ENCODE data around the gene ST6GALNAC1. TPM values are rescaled to one million over a fixed set of nuclear protein-coding genes. Genes with fewer than 3 reads are reported as not detected.

The ST6GALNAC1 gene
- total RNA-seq, 1 donor from 2014 or later, result 6.6 TPM

DNA sequence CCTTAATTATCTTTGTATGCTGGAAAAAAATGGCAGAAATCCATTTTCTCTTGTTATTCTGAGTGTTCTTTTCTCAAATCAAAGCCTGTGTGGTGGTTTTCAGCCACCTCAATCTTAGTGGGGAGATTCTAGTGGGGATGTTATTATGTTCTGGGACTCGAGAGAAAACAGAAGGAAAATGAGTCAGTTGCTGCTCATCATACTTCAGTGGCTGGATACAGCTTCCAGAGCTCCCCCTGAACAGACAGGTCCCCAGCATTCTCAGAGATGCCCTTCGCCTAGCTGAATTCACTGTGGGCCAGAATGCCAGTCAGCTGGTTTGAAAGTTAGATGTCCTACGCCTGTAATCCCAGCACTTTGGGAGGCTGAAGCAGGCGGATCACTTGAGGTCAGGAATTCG, 8.5 kb downstream of the ST6GALNAC1 start:
- Mint-ChIP-seq H3K4me3 (ENCODE audit: low read depth) (no peak overlapping the region), H3K27ac (no peak overlapping the region), H3K36me3 (ENCODE audit: insufficient read depth) (no peaks in the 10 kb centered on the region), H3K27me3 (no peaks in the 10 kb centered on the region), H3K9me3 (ENCODE audit: low read depth) (no peaks in the 10 kb centered on the region), H3K4me1 (ENCODE audit: low read depth) (peaks cover 43% of the 10 kb centered on the region)
- no peak for DNase-seq (ENCODE audit: low spot score, unreplicated experiment)
- TF ChIP-seq, protein P1, sequence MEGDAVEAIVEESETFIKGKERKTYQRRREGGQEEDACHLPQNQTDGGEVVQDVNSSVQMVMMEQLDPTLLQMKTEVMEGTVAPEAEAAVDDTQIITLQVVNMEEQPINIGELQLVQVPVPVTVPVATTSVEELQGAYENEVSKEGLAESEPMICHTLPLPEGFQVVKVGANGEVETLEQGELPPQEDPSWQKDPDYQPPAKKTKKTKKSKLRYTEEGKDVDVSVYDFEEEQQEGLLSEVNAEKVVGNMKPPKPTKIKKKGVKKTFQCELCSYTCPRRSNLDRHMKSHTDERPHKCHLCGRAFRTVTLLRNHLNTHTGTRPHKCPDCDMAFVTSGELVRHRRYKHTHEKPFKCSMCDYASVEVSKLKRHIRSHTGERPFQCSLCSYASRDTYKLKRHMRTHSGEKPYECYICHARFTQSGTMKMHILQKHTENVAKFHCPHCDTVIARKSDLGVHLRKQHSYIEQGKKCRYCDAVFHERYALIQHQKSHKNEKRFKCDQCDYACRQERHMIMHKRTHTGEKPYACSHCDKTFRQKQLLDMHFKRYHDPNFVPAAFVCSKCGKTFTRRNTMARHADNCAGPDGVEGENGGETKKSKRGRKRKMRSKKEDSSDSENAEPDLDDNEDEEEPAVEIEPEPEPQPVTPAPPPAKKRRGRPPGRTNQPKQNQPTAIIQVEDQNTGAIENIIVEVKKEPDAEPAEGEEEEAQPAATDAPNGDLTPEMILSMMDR (IDR thresholded peaks at IDR 0.05; ENCODE audit: unreplicated experiment), result no peak

DNA sequence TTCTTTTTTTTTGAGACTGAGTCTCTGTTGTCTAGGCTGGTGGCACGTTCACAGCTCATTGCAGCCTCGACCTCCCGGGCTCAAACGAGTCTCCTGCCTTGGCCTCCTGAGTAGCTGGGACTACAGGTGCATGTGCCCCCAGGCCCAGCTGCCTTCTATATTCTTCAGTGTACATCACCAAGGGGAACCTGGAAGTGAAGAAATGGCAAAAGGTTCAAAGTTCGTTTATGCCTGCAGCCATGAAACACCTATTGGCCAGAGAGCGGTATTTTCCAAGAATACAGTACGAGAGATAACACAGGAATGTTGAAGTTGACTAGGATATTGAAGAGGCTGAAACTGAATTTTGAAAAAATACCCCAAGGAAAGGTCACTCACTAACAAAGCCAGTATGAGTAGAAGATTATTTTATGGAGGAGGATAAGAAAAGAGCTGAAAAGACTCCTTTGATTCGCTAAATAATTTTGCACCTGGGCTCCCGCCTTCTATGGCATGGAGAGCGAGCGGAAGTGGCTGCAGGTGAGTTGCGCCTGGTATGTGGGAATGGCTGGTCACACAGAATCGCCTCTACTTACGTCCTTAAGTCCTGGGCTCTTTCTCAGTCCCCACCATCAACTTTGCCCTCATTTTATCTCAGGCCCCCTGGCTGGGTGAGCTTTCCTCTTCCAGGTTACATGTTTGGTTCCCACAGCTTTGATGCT, 9.8 kb downstream of the ST6GALNAC1 start:
- no peaks in the 10 kb centered on the region for H3K27me3 Mint-ChIP-seq
- H3K27ac Mint-ChIP-seq, result peak overlapping the region; percentile 71
- H3K36me3 Mint-ChIP-seq (ENCODE audit: insufficient read depth), result no peaks in the 10 kb centered on the region
- H3K4me1 Mint-ChIP-seq (ENCODE audit: low read depth), result peaks cover 35% of the 10 kb centered on the region
- no peak for DNase-seq (ENCODE audit: low spot score, unreplicated experiment)
- TF ChIP-seq, protein P1 (IDR thresholded peaks at IDR 0.05; ENCODE audit: unreplicated experiment), result no peak
- no peaks in the 10 kb centered on the region for H3K9me3 Mint-ChIP-seq (ENCODE audit: low read depth)
- no peak overlapping the region for H3K4me3 Mint-ChIP-seq (ENCODE audit: low read depth)

DNA sequence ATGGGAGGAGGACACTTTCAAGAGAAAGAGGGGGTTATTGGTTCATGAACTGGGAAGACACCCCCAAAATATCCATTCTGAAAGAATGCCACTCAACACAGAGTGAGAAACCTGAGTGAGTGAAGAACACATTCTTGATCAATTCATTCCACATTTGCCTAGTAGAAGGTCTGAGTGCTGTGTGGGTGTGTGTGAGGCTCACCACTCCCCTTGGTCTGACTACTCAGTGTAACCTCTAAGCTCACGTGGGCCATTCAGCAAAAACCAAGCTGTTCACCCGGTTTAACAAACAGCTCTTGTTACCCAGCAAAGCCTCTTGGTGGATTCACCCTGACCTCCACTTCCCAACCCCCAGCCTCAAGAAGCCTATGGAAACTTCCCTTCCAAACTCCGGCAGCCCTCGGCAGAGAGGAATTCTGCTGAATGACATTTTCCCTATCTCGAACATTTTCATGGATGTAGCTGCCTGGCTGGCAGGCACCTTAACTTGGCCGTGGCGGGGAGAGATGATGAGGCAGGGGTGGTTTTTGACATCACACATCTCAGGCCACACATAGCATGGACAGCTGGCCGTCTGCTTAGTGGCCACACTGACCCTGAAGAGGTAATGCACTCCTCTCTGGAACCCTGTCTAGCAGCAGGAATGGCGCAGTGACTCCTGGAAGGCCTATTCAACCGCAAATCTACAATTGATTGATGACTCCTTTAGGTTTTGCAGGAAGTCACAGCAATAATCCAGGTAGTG, 11.6 kb downstream of the ST6GALNAC1 start:
- no peak for DNase-seq (ENCODE audit: low spot score, unreplicated experiment)
- H3K27me3 Mint-ChIP-seq, result no peaks in the 10 kb centered on the region
- H3K9me3 Mint-ChIP-seq (ENCODE audit: low read depth), result no peaks in the 10 kb centered on the region
- H3K4me1 Mint-ChIP-seq (ENCODE audit: low read depth), result peaks cover 28% of the 10 kb centered on the region
- H3K36me3 Mint-ChIP-seq (ENCODE audit: insufficient read depth), result no peaks in the 10 kb centered on the region
- peak overlapping the region; percentile 87 for H3K27ac Mint-ChIP-seq
- TF ChIP-seq, protein P1 (IDR thresholded peaks at IDR 0.05; ENCODE audit: unreplicated experiment), result no peak
- peak overlapping the region; percentile 7 for H3K4me3 Mint-ChIP-seq (ENCODE audit: low read depth)

DNA sequence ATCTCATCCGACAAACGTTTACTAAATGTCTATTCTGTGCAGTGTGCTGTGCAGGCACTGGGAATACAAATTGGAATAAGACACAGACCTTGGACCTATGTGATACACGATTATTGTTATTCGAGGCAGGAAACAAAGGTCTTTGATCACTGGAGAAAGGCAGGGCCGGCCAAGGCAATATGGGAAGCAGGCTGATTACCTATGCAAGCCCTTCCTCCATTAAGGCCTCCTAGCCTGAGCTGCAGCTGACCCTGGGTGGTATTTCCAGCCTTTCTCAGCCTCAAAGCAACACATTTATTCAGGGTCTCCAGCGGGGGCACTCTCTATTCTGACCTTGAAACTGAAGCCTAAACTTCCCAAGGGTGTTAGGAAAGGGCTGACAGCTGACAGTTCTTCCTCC, 13.4 kb downstream of the ST6GALNAC1 start:
- peaks cover 2% of the 10 kb centered on the region for H3K36me3 Mint-ChIP-seq (ENCODE audit: insufficient read depth)
- H3K4me1 Mint-ChIP-seq (ENCODE audit: low read depth), result peaks cover 20% of the 10 kb centered on the region
- peaks cover 3% of the 10 kb centered on the region for H3K27me3 Mint-ChIP-seq
- TF ChIP-seq, protein P1 (IDR thresholded peaks at IDR 0.05; ENCODE audit: unreplicated experiment), result no peak
- no peak overlapping the region for H3K27ac Mint-ChIP-seq
- no peak overlapping the region for H3K4me3 Mint-ChIP-seq (ENCODE audit: low read depth)
- DNase-seq (ENCODE audit: low spot score, unreplicated experiment), result no peak
- H3K9me3 Mint-ChIP-seq (ENCODE audit: low read depth), result no peaks in the 10 kb centered on the region

DNA sequence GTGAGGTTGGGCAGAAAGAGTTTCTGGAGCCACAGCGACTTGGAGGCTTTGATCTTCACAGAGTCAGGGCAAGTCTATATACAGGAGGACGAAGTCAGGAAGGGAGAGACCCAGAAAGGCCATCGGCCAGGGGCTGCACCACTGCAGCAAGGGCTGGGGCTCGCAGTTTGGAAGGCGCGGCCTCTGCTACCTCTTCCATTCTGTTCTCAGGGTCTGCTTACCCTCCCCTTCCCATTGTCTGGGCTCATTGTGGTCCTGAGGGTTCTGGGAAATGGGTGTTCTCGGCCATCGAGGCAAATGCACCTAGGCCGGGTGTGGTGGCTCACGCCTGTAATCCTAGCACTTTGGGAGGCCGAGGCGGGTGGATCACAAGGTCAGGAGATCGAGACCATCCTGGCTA, 16.0 kb downstream of the ST6GALNAC1 start:
- no peak for DNase-seq (ENCODE audit: low spot score, unreplicated experiment)

More for the DNA sequence above, 16.0 kb downstream of the ST6GALNAC1 start:
- H3K9me3 Mint-ChIP-seq (ENCODE audit: low read depth), result no peaks in the 10 kb centered on the region
- H3K4me3 Mint-ChIP-seq (ENCODE audit: low read depth), result no peak overlapping the region
- TF ChIP-seq, protein P1 (IDR thresholded peaks at IDR 0.05; ENCODE audit: unreplicated experiment), result no peak
- peaks cover 11% of the 10 kb centered on the region for H3K4me1 Mint-ChIP-seq (ENCODE audit: low read depth)
- H3K27me3 Mint-ChIP-seq, result peaks cover 13% of the 10 kb centered on the region
- peaks cover 2% of the 10 kb centered on the region for H3K36me3 Mint-ChIP-seq (ENCODE audit: insufficient read depth)
- H3K27ac Mint-ChIP-seq, result no peak overlapping the region
